Thyroid gland (tissue), 4 donors: ENCODE measurements around the gene B3GNT5.

Experiments
- CTCF ChIP-seq, 6 experiments: fragments of 200-600 bp in 3 of 6; fragments of 450-650 bp in 3 of 6; sonication (generic) in 3 of 6; IDR thresholded peaks; one replicate each; pipeline ENCODE4 v1.5.1; 2016 to 2019; ENCODE audit warnings: antibody characterized with exemption in 6 of 6, mild to moderate bottlenecking in 2 of 6, inconsistent platforms in 1 of 6, moderate library complexity in 1 of 6
- POLR2A ChIP-seq, 2 donors: fragments of 450-650 bp; IDR thresholded peaks; one replicate each; pipeline ENCODE4 v1.6.1; 2017; ENCODE audit warnings: antibody characterized with exemption in 2 of 2, mild to moderate bottlenecking in 2 of 2, moderate library complexity in 1 of 2

GRCh38 chr3:183313351-183313750 lies 60.3 kb downstream of the B3GNT5 start:
- TF ChIP-seq CTCF (IDR thresholded peaks at IDR 0.05) (no peak), POLR2A (IDR thresholded peaks at IDR 0.05) (no peak)
